ENCODE results near the gene SFXN2. TPM values are rescaled to one million over a fixed set of nuclear protein-coding genes. Genes with fewer than 3 reads are reported as not detected.
"Not testable (repeated sequence)": the region's sequence is repeated elsewhere in the genome, so short reads cannot be mapped to it uniquely, and the experiment has no call there.

The SFXN2 gene, protein sequence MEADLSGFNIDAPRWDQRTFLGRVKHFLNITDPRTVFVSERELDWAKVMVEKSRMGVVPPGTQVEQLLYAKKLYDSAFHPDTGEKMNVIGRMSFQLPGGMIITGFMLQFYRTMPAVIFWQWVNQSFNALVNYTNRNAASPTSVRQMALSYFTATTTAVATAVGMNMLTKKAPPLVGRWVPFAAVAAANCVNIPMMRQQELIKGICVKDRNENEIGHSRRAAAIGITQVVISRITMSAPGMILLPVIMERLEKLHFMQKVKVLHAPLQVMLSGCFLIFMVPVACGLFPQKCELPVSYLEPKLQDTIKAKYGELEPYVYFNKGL
- polyA plus RNA-seq (ENCODE audit: insufficient read length) = 68.1 TPM
- long read RNA-seq, donor 1, full-length matches to known transcripts = 6 of 12 reads
- long read RNA-seq, donor 1, partial matches to known transcripts = 6 of 12 reads
- long read RNA-seq, donor 1, other reads (novel, unspliced or antisense) = 0 of 12 reads
- long read RNA-seq, donor 2, full-length matches to known transcripts = 10 of 18 reads
- long read RNA-seq, donor 2, partial matches to known transcripts = 8 of 18 reads
- long read RNA-seq, donor 2, other reads (novel, unspliced or antisense) = 0 of 18 reads
- long read RNA-seq, donor 3, full-length matches to known transcripts = 7 of 7 reads
- long read RNA-seq, donor 3, partial matches to known transcripts = 0 of 7 reads
- long read RNA-seq, donor 3, other reads (novel, unspliced or antisense) = 0 of 7 reads
- long read RNA-seq, donor 4, partial matches to known transcripts = 0 of 2 reads
- long read RNA-seq, donor 4, other reads (novel, unspliced or antisense) = 0 of 2 reads
- long read RNA-seq, donor 5, full-length matches to known transcripts = 17 of 17 reads
- long read RNA-seq, donor 5, partial matches to known transcripts = 0 of 17 reads
- long read RNA-seq, donor 5, other reads (novel, unspliced or antisense) = 0 of 17 reads
- long read RNA-seq, donor 6, full-length matches to known transcripts = 5 of 5 reads
- long read RNA-seq, donor 6, partial matches to known transcripts = 0 of 5 reads
- long read RNA-seq, donor 6, other reads (novel, unspliced or antisense) = 0 of 5 reads
- long read RNA-seq, donor 7, full-length matches to known transcripts = 4 of 4 reads
- long read RNA-seq, donor 7, partial matches to known transcripts = 0 of 4 reads
- long read RNA-seq, donor 7, other reads (novel, unspliced or antisense) = 0 of 4 reads
- long read RNA-seq, donor 8, full-length matches to known transcripts = 2 of 2 reads
- long read RNA-seq, donor 8, partial matches to known transcripts = 0 of 2 reads
- long read RNA-seq, donor 8, other reads (novel, unspliced or antisense) = 0 of 2 reads

DNA sequence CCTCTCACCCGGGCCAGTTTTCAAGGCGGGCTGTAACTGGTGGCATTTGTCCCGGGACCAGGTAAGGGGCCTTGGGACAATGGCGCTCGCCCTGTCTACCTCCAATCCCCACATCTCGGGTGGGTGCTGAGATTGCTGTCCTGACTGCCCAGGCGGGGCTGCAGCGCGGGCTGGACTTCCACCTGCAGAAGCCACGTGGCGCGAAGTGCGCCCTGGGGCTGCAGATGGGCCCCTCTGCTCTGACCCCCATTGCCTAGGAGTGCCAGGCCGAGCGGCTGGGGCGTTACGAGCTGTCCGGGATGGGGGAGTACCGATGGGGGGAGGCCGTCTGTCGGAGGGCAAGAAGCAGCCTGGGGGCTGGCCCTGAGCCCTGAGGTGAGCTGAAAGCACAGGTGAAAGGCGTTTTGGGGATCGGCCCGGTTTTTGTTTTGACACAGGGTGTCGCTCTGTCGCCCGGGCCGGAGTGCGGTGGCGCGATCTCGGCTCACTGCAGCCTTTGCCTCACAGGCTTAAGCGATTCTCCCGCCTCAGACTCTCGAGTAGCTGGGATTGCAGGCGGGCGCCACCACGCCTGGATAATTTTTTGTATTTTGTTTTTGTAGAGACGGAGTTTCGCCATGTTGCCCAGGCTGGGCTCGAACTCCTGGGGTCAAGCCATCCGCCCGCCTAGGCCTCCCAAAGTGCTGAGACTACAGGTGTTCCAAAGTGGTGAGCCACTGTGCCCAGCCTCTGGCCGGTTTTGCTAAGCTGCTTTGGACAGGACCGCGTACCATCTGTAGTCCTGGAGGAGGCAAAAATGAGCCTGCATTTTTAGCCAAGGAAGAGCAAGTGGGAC lies at the start of gene SFXN2:
Gene SFXN2 (plus strand): TSS at position 16 of the 835 bp plus-strand sequence. CDS start 12,001 bp downstream, outside the sequence.
- no peak for DNase-seq

DNA sequence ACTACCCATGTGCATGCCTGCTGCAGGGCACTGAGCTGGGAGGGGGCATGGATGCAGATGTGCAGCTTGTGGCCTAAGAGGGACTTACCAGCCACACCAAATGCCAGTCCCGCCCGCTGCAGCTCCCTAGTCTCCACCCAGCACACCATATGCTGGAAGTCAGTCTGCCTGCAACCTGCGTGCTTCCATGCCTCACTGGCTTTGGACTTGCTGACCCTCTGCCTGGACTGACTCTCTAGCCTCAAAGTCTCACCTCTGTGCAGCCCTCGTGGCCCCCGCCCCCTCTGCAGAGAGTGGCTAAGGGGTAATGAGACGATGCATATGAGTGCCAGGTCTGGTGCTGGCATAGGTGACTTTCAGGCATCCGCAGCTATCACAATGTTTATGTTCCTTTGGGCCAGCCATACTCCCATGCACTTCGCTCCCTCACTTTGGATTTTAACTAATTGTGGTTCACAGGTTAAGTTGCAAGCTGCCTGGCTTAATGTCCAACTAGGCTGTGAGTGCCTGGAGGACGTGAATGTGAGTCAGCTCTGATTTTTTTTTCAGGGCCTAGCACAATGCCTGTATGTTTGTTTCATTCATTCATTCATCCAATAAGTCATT lies 48.4 kb upstream of the SFXN2 start:
- no peak for DNase-seq

DNA sequence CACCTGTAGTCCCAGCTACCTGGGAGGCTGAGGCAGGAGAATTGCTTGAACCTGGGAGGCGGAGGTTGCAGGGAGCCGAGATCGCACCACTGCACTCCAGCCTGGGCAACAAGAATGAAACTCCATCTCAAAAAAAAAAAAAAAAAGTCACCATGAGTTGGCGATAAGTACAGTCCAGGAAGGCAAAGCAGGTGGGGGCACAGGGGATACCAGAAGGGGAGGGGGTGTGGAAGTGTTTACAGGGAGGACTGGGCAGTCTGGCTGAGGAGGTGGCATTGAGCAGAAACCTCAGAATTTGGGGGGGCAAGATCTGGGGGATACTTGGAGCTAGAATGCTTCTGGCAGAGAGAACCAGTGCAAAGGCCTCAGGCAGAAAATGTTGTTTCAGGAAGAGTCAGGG lies 47.0 kb upstream of the SFXN2 start:
- not testable (repeated sequence) for DNase-seq

DNA sequence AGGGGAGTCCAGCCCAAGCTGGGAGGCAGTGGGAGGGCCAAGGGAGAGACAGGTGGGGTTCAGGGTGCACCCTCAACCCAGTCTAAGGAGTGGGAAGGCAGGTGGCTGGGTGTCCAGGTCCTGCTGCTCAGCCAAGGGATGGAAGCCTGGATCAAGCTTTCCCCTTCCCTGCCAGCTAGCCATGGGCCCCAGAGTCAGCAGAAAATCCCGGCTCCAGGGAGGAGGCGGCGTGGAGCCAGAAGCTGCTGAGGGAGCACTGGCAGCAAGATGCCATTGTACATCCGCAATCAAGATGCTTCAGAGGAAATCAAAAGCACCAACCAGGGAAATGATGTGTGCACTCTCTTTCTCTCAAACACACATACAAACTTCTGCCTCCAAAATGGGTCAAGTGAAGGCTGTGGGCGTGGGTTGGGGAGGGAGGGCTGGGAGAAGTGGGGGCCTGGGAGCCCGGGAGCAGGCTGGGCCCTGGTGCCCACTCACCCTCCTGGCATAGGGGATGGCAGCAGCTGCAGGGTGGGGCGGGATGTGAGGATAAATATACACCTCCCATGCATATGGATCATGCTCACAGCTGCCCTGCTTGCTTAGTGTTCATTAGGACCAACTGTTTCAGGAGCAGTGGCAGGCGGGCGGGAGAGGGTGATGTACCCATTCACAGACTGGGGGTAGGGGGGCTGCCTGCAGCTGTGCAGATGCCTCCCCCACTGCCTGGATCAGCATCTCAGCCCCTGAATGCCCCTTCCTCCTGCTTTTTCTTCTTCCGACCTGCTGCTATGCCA lies 45.9 kb upstream of the SFXN2 start:
- DNase-seq = no peak

DNA sequence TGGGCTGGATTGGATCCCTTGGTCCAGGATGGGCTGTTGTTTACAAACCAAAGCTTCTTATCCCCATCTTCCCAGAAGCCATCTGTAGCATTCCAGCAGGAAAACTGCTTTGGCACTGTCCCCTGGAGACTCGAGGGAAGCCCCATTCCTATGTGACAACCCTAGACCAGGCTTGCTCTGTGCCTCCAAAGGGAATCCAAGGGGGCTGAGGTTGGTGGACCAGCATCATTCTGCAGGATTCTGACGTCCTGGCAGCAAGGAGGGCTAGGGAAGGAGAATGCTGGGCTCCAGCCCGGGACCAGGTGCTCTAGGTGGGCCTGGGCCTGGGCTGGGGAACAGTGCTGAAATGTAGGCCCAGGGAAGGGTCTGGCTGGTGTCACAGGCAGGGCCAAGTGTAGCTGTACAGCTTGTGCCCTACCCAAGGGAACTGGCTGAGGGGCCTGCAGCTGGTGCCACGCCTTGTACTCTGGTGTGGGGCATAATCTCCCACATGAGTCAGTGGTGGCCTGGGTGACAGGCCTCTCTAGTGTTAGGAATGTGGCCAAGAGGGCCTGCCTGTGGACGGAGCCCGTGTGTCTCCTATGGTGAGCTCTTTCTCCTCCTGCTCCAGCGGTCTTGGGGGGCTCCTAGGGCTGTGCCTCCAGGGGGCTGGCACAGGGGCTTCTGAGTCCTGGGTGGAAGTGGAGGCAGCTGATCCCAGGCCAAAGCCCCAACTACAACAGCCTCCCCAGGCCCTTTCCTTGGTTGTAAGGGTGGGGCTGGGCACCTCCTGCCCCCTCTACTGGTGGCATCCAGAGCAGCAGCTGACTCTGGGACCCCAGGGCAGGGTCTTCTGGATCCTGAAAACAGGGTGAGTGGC lies 45.0 kb upstream of the SFXN2 start:
- DNase-seq = no peak

DNA sequence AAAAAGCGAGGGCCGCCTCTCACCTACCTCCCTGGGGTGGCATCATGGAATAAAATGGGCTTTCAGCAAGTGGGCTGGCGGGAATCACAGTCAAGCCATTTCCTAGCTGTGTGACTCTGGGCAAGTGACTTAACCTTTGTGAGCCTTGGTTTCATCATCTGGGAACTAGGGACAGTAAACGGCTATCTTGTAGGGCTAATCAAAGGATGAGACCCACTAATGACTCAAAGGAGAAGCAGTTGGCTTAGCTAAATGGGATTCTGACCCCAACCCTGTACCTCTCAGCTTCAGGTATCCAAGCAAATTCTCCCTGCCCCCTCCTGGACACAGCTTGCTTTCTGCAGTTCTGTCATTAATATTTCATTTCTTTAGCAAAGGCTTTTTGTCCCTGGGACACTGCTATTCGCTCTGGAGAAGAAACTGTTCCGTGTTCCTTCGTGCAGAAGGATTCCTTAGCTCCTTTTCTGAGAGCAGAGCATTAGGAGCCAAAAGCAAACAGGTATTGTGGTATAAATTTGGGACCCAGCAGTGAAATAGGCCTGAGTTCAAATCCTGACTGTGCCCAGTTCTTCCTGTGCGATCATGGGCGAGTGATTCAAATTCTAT lies 44.3 kb upstream of the SFXN2 start:
- no peak for DNase-seq

DNA sequence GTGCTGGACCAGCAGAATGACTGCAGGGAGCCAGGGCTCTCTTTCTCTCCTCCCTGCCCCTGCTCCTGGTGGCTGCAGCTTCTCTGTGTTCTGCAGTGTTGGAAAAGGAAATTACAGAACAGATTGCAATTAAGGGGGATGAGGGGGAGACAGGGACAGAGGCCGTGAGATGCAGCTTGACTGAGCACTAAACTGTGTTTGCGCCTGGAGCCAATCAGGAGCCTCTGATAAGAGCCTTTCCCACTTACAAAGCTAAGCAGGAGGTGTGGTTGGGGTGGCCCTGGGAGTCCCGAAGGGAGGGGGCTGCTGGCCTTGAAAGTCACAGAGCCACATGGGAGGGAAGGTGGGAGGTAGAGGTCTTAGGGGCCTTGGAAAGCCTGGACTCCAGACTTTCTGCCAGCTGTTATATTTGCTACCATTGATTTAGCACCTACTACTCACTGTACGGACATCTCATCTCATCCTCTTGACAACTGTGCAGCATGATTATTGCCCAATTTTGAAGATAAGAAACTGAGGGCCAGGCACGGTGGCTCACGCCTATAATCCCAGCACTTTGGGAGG lies 43.5 kb upstream of the SFXN2 start:
- no peak for DNase-seq

DNA sequence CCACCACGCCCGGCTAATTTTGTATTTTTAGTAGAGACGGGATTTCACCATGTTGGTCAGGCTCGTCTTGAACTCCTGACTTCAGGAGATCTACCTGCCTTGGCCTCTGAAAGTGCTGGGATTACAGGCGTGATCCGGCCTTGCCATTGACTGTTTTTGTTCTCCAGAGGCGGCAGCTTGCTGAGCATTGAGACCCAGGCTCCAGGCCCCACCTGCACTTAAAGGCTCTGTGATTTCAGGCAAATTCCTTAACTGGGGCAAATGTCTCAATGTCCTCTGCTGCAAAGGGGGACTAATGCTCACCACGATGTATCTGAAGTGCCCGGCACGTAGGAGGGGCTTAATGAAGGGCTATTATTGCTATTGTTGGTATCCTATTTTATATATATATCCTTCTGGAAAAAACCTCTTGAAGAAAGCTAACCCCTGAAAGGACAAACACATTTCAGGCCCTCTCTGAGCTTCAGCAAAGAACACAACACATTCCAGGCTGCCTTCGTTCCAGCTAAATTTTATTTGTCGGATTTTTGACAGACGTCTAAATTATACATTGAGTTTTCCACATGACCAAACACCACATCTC lies 41.1 kb upstream of the SFXN2 start:
- no peak for DNase-seq

DNA sequence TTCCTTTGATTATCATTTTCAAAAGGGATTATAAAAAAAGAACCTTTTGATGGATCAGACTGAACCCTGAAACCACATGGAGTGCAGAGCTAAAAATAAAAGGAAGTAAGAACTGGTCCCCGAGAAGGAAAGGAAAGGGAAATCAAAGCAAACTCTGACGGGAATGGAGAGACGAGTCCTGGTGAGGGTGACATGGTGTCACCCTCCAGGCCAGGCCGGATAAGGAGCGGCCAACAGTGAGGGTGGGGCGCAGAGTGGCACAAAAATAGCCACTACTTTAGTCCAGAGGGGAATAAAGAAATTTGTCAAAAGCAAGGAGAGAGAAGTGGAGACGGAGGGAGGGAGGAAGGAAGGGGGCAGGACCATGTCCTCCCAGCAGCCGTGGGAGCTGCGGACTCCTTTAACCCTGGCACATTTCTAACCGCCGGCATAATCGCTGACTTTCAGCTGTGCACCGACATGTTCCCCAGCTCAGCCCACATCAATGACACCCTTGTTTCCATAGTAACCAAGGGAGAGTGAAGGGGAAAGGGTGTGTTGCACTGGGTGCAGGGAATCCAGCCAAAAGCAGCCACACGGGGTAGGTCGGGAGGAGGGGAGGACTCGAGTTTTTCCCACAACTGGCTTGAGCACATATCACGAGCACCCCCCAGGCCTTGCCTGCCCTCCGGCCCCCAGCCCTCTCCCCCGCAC lies 40.5 kb upstream of the SFXN2 start:
- DNase-seq = no peak

DNA sequence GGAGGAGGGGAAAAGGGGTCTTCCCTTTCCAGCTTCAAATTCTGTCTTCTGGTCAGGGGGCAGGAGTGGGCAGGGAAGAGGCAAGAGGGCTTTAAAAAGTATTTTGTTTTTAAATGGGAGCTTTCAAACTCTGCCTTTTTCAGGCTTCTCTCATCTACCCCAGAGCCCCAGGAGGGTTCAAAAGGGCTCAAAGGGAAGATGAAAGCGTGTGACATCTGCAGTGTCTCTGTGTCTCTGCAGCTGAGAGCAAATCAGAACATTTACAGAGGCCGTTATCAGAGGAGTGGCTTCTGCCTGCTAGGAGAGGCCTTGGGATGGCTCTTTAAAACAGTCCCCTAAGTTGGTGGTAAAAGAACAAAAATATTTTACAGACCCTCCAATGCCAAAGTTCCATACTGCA lies 39.9 kb upstream of the SFXN2 start:
- no peak for DNase-seq

DNA sequence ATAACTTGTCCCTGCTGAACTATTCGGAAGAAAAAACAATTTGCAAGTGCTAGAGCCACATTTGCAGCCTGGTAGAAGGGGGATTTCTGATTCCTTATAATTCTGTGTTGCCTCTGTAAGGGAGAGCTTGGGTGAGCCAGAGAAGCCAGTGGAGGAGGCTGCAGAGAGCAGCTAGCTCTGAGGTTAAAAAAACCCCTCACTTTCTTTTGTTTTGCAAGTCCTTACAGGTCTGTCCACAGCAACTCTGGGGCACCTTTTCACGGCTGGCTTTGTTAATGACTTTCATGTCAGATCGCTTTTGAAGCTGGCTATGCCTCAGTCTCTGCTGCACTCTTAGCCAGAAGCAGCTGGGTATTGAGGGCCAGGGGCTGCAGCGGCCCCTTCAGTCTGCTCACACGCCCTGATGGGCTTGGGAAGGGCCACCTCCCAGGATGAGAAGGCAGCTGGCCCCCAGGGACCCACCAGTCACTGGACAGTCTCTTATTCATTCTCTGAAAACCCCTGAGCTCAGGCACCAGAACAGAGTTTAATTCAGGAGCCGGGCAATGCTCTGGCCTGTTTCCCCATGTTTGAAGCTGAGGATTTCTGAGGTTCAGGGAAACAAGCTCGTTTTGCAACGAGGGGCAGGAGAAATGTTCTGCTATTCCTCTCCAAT lies 39.3 kb upstream of the SFXN2 start:
- no peak for DNase-seq

DNA sequence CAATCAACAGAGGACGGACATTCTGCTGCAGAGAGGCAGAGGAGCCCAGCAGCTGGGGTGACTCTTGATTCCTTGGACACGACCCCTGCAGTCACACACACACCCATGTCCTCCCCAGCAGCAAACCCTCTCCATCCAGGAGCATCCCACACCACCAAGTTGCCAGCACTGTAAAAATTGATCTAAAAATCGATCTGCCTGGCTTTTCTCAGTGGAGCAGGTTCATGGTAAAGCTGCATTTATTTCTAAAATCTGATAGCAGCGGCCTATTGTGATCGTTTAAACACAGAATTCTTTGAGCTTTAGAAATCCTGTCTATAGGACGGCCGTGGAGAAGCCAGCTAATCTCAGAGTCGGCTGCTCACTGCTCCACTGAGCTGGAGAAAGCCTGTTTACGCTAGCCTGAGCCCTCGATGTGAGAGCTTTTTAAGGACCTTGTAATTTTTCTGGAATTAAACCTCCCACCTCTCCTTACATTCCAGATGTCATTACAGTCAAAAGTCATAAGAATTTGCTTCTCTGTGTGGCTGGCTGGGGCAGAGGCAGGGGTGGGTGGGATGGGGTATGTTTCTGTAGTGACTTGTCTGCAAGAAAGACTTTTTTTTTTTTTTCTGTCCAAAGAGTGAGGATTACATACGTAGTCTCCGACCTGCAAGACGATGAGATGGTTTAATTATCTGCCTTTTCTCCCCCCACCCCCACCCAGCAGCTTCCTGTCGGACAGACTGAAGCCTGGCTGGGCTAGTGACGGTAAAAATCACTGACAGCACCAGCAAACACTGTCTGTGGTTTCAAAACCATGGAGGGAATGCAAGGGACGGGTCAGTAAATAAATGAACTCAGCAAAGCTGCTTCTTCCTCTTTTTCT lies 38.5 kb upstream of the SFXN2 start:
- no peak for DNase-seq

DNA sequence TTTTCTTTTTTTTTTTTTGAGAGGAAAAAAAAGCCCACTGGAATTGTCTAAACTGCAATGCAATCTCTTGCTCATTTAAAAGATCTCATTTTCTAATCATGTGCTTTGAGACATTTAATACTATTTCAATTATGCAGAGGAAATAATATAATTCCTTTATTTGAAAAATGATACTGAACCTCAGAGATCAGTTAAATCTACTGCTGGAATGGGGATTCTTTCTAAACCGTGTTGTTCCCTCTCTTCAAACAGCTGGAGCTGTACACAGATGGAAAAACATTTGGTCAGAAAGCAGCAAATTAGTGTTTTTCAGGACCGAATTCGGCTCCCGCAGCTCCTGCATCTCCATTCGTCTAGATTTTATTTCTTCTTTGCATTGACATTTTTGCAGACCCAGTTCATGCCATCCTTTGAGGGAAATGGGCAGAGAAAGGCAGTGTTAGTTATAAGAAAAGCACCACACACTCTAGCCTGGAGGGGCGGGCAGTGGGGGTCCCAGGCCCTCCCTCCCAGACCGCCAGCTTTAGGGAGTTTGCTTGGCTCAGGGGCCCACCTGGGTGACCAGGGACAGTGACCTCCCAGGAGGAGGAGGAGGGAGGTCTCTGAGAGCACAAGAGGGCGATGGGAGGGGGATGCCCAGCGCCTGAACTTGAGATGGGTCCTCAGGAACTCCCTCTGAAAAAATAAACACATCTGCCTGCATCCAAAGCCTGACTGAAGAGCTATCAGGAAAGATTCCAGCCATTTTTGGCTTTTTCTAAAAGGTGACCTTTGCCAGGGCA lies 37.7 kb upstream of the SFXN2 start:
- no peak for DNase-seq

DNA sequence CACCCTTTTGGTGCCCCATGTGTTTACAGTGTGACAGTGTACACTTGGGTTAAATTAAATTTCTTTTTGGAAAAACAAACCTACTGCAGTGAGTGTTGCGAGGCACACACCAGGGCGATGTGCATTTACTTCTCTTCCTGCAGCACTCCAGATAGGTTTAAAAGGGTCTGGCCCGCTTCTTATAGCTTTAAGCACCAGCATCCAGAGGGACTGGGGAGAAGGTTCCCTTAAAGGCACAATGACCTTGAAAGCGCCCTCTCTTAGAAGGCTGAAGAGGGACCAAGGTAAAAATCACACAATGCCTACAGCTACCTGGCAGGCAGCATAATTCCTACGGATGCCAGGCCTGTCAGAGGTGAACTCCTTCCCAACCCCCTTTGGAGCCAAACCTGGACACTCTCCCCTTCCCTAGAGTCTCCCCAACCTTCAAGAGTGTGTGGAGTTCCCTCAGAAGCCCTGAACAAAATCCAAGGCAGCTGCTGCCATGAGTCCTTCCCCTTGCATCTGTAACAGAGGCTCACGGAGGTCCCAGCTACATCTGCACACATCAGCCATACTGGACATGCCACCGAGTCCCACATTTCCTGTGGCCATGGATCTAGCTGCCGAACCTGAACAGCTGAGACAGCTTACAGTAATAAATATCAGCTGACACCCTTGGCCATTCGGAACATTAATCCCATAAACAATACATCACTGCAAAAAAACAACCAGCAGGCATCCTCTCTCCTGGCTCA lies 36.9 kb upstream of the SFXN2 start:
- DNase-seq = no peak

Data from left kidney (tissue), 8 donors.